Prostate gland (tissue), 2 donors: ENCODE data around the gene ATP1B2.

Source experiments
- CTCF ChIP-seq, 4 experiments: fragments of 200-600 bp in 2 of 4; fragments of 450-650 bp in 2 of 4; sonication (generic) in 2 of 4; IDR thresholded peaks; 1 replicate in 3 of 4; 2 replicates in 1 of 4; pipeline ENCODE4 v1.5.1; 2016 to 2019; ENCODE audit warnings: antibody characterized with exemption in 4 of 4, mild to moderate bottlenecking in 2 of 4, moderate library complexity in 2 of 4
- POLR2A ChIP-seq: fragments of 450-650 bp; IDR thresholded peaks from one replicate; pipeline ENCODE4 v1.6.1; 2016; ENCODE audit warnings: antibody characterized with exemption, mild to moderate bottlenecking
- POLR2AphosphoS5 ChIP-seq: sonication (generic); formaldehyde crosslinking; IDR thresholded peaks from one replicate; pipeline ENCODE4 v1.6.1; 2017; ENCODE audit warnings: antibody characterized with exemption

- no peak for TF ChIP-seq CTCF (IDR thresholded peaks at IDR 0.05)
- TF ChIP-seq POLR2A, result no peak
- TF ChIP-seq POLR2AphosphoS5, result no peak
Measured at GRCh38 chr17:7644775-7645174, 6.0 kb upstream of the ATP1B2 start.
